OCI-LY7 (cell line): ENCODE measurements around the gene TALDO1. TPM values are rescaled to one million over a fixed set of nuclear protein-coding genes. Genes with fewer than 3 reads are reported as not detected.

ENCODE experiments used
- BruUV-seq: library from RNA; stranded (reverse); fragments of 400-500 nt; replicated peaks from 2 replicates; lab custom pipeline; 2021; lab: Mats Ljungman, UMichigan
- CTCF ChIA-PET: fragments of 300-600 bp; sonication (Branson Sonifier 250); formaldehyde crosslinking; loops from one replicate; lab custom pipeline; 2022; ENCODE audit warnings: antibody characterized with exemption; ENCODE audit not compliant: unreplicated experiment; lab: Charles Lee
- POLR2A ChIA-PET: fragments of 300-600 bp; sonication (Branson Sonifier 250); formaldehyde crosslinking; loops from one replicate; lab custom pipeline; 2022; ENCODE audit warnings: antibody characterized with exemption; lab: Charles Lee
- DNase-seq: peaks from one replicate; pipeline ENCODE4 v3.0.0-alpha.2; 2015; ENCODE audit warnings: low spot score
- H2AFZ ChIP-seq: fragments of 200-600 bp; sonication (generic), shearing (Covaris generic); 2 replicates; pipeline ENCODE4 v1.6.1; 2014; ENCODE audit warnings: mild to moderate bottlenecking, antibody characterized with exemption, low read length, moderate library complexity
- H3K27ac ChIP-seq: fragments of 200-600 bp; sonication (generic); 2 replicates; pipeline ENCODE4 v1.5.1; 2014; ENCODE audit warnings: mixed run types, low read depth, mild to moderate bottlenecking, moderate library complexity, low read length, inconsistent platforms; ENCODE audit not compliant: poor library complexity, severe bottlenecking
- H3K36me3 ChIP-seq: fragments of 200-600 bp; sonication (generic); 2 replicates; pipeline ENCODE4 v1.6.1; 2014; ENCODE audit warnings: mild to moderate bottlenecking, antibody characterized with exemption, low read length, moderate library complexity, mixed read lengths; ENCODE audit not compliant: insufficient read depth
- H3K4me1 ChIP-seq: fragments of 200-600 bp; sonication (generic); 2 replicates; pipeline ENCODE4 v1.5.1; 2014; ENCODE audit warnings: mild to moderate bottlenecking, low read length; ENCODE audit not compliant: insufficient read depth, poor library complexity, severe bottlenecking
- H3K4me2 ChIP-seq: fragments of 200-600 bp; sonication (generic); 2 replicates; pipeline ENCODE4 v1.6.1; 2014; ENCODE audit warnings: mild to moderate bottlenecking, low read length
- H3K4me3 ChIP-seq: fragments of 200-600 bp; sonication (generic); 2 replicates; pipeline ENCODE4 v1.5.1; 2014; ENCODE audit warnings: mild to moderate bottlenecking, low read depth, low read length; ENCODE audit not compliant: poor library complexity, severe bottlenecking
- H3K79me2 ChIP-seq: fragments of 200-600 bp; sonication (generic); 2 replicates; pipeline ENCODE4 v1.6.1; 2016; ENCODE audit warnings: low read depth, mild to moderate bottlenecking, low read length, moderate library complexity, mixed read lengths; ENCODE audit not compliant: insufficient read depth
- H3K9me2 ChIP-seq: fragments of 200-600 bp; sonication (generic); 2 replicates; pipeline ENCODE4 v1.6.1; 2016; ENCODE audit warnings: mild to moderate bottlenecking, low read length, mixed read lengths; ENCODE audit not compliant: insufficient read depth
- H3K9me3 ChIP-seq: fragments of 200-600 bp; sonication (generic); 2 replicates; pipeline ENCODE4 v1.6.1; 2014; ENCODE audit warnings: mild to moderate bottlenecking, mixed run types, low read length, mixed read lengths
- H4K20me1 ChIP-seq: fragments of 200-600 bp; sonication (generic); 2 replicates; pipeline ENCODE4 v1.6.1; 2014; ENCODE audit warnings: mild to moderate bottlenecking, antibody characterized with exemption, low read length, moderate library complexity, mixed read lengths; ENCODE audit not compliant: insufficient read depth
- CTCF ChIP-seq: fragments of 200-600 bp; sonication (generic); conservative IDR thresholded peaks from 2 replicates; pipeline ENCODE4 v1.5.1; 2014; ENCODE audit warnings: mild to moderate bottlenecking, antibody characterized with exemption, low read length, moderate library complexity, mixed read lengths
- EZH2phosphoT487 ChIP-seq: fragments of 200-600 bp; sonication (generic); IDR thresholded peaks from 2 replicates; pipeline ENCODE4 v1.6.1; 2018; ENCODE audit warnings: low read depth, borderline replicate concordance, mild to moderate bottlenecking, mixed run types, antibody characterized with exemption, low read length, moderate library complexity, mixed read lengths
- intact Hi-C: fragments of 100-400 bp; cut with micrococcal nuclease; formaldehyde crosslinking; loops from one replicate; pipeline ENCODE4 v1.10.0; 2022; ENCODE audit not compliant: unreplicated experiment
- total RNA-seq, 2 experiments: library from RNA; depleted of rRNA in 1 of 2; stranded (reverse); fragments of >200 nt in 1 of 2; shearing (Covaris generic) in 1 of 2; gene quantifications; 2 replicates each; pipeline ENCODE4 v1.2.3, GENCODE V29; 2014 to 2022

Gene TALDO1
- total RNA-seq, 2 experiments from 2014 or later = 172 to 226 TPM

- Histone ChIP-seq H3K79me2 (peaks cover 26% of the 10 kb centered on the region), H4K20me1 (no peaks in the 10 kb centered on the region), H2AFZ (no peak overlapping the region), H3K9me2 (no peaks in the 10 kb centered on the region), H3K27ac (no peak overlapping the region), H3K4me1 (peaks cover 22% of the 10 kb centered on the region), H3K9me3 (no peaks in the 10 kb centered on the region), H3K4me2 (peak overlapping the region; percentile 81; the same call in 1 of the 2 replicates), H3K4me3 (no peak overlapping the region), H3K36me3 (peaks cover 7% of the 10 kb centered on the region; the same call in 1 of the 2 replicates)
- TF ChIP-seq EZH2phosphoT487 = no peak
- TF ChIP-seq CTCF = peak; percentile 30; the same call in 1 of the 2 replicates
- ChIA-PET CTCF (no interaction called here), POLR2A (interaction anchor here (0.6 to 1.0 kb wide), 2 partner anchors 31 to 167 kb away, joined by 3 read pairs; no protein-coding TSS in a partner anchor)
- DNase-seq = no peak
- intact Hi-C loops = no loop called here
- TSS peak; percentile 26 for BruUV-seq
Measured at GRCh38 chr11:778976-779954, 32.0 kb downstream of the TALDO1 start.

- intact Hi-C loops = no loop called here
- peaks cover 1% of the 10 kb centered on the region; the same call in 1 of the 2 replicates for H3K36me3 ChIP-seq
- TF ChIP-seq CTCF (no peak), EZH2phosphoT487 (no peak)
- no peak overlapping the region for H3K4me3 ChIP-seq
- no peak for DNase-seq
- no peak overlapping the region for H3K27ac ChIP-seq
- H4K20me1 ChIP-seq = no peaks in the 10 kb centered on the region
- BruUV-seq = no TSS peak
- no peak overlapping the region for H2AFZ ChIP-seq
- peaks cover 19% of the 10 kb centered on the region for H3K79me2 ChIP-seq
- CTCF ChIA-PET = no interaction called here
- POLR2A ChIA-PET = interaction anchor here (0.6 kb wide), 1 partner anchor 166 kb away, joined by 3 read pairs; no protein-coding TSS in a partner anchor
- H3K4me2 ChIP-seq = no peak overlapping the region
- H3K9me3 ChIP-seq = no peaks in the 10 kb centered on the region
- H3K4me1 ChIP-seq = peaks cover 19% of the 10 kb centered on the region
- no peaks in the 10 kb centered on the region for H3K9me2 ChIP-seq
Measured at GRCh38 chr11:779955-780532, 32.8 kb downstream of the TALDO1 start.
